Liver (tissue), 9 donors: ENCODE results near the gene GBGT1. TPM values are rescaled to one million over a fixed set of nuclear protein-coding genes. Genes with fewer than 3 reads are reported as not detected.

ENCODE experiments used
- DNase-seq: peaks from one replicate; pipeline ENCODE4 v3.0.0-alpha.2; 2017; ENCODE audit warnings: low spot score
- H3K27ac ChIP-seq, 2 donors: one replicate each; pipeline ENCODE4 v1.7.0; 2013; ENCODE audit warnings: inconsistent platforms in 2 of 2, low read length in 2 of 2, control low read depth in 1 of 2, low read depth in 1 of 2, mild to moderate bottlenecking in 1 of 2
- H3K27me3 ChIP-seq, 4 donors: one replicate each; pipeline versions ENCODE4 v1.6.1 to v1.7.0; 2013; ENCODE audit warnings: low read length in 3 of 4, inconsistent platforms in 1 of 4, mild to moderate bottlenecking in 1 of 4, moderate library complexity in 1 of 4; ENCODE audit not compliant: control insufficient read depth in 4 of 4, insufficient read depth in 4 of 4
- H3K36me3 ChIP-seq, 4 donors: one replicate each; pipeline versions ENCODE4 v1.6.1 to v1.7.0; 2013; ENCODE audit warnings: low read length in 3 of 4, mild to moderate bottlenecking in 3 of 4, low read depth in 1 of 4, moderate library complexity in 1 of 4; ENCODE audit not compliant: control insufficient read depth in 4 of 4, insufficient read depth in 3 of 4
- H3K4me1 ChIP-seq, 4 donors: one replicate each; pipeline versions ENCODE4 v1.6.1 to v1.7.0; 2013; ENCODE audit warnings: low read length in 3 of 4, mild to moderate bottlenecking in 3 of 4, moderate library complexity in 1 of 4; ENCODE audit not compliant: control insufficient read depth in 4 of 4, insufficient read depth in 4 of 4
- H3K4me3 ChIP-seq, 3 donors: one replicate each; pipeline versions ENCODE4 v1.6.1 to v1.7.0; 2013; ENCODE audit warnings: low read length in 3 of 3, control low read depth in 1 of 3, low read depth in 1 of 3, mild to moderate bottlenecking in 1 of 3
- H3K9ac ChIP-seq, 2 donors: one replicate each; pipeline ENCODE4 v1.7.0; 2013; ENCODE audit warnings: low read length in 2 of 2, mild to moderate bottlenecking in 2 of 2, moderate library complexity in 2 of 2, control low read depth in 1 of 2, low read depth in 1 of 2
- H3K9me3 ChIP-seq, 4 donors: one replicate each; pipeline versions ENCODE4 v1.6.1 to v1.7.0; 2013; ENCODE audit warnings: low read length in 3 of 4; ENCODE audit not compliant: control insufficient read depth in 4 of 4
- EGR1 ChIP-seq, 2 donors: IDR thresholded peaks; 2 replicates each; pipeline ENCODE4 v1.6.1; 2016 to 2018; ENCODE audit warnings: antibody characterized with exemption in 2 of 2, low read depth in 2 of 2
- FOXA1 ChIP-seq: IDR thresholded peaks from 2 replicates; pipeline ENCODE4 v1.6.1; 2016; ENCODE audit warnings: antibody characterized with exemption
- FOXA2 ChIP-seq: IDR thresholded peaks from 2 replicates; pipeline ENCODE4 v1.6.1; 2016; ENCODE audit warnings: antibody characterized with exemption
- GABPA ChIP-seq, 2 donors: IDR thresholded peaks in 1 of 2; conservative IDR thresholded peaks in 1 of 2; 2 replicates each; pipeline ENCODE4 v1.6.1; 2016; ENCODE audit warnings: antibody characterized with exemption in 2 of 2, mild to moderate bottlenecking in 1 of 2, moderate library complexity in 1 of 2
- HNF4A ChIP-seq, 2 donors: conservative IDR thresholded peaks; 2 replicates each; pipeline ENCODE4 v1.6.1; 2016; ENCODE audit warnings: antibody characterized with exemption in 2 of 2, mild to moderate bottlenecking in 2 of 2
- HNF4G ChIP-seq: IDR thresholded peaks from 2 replicates; pipeline ENCODE4 v1.6.1; 2016; ENCODE audit warnings: antibody characterized with exemption
- JUND ChIP-seq, 2 donors: IDR thresholded peaks; 2 replicates each; pipeline ENCODE4 v1.6.1; 2016; ENCODE audit warnings: antibody characterized with exemption in 2 of 2
- MAX ChIP-seq: IDR thresholded peaks from 2 replicates; pipeline ENCODE4 v1.6.1; 2016; ENCODE audit warnings: antibody characterized with exemption
- NR2F2 ChIP-seq: IDR thresholded peaks from 2 replicates; pipeline ENCODE4 v1.6.1; 2016; ENCODE audit warnings: antibody characterized with exemption
- RAD21 ChIP-seq, 2 donors: IDR thresholded peaks; 2 replicates each; pipeline ENCODE4 v1.6.1; 2016; ENCODE audit warnings: antibody characterized with exemption in 2 of 2, mild to moderate bottlenecking in 2 of 2
- RXRA ChIP-seq, 2 donors: IDR thresholded peaks; 2 replicates each; pipeline ENCODE4 v1.6.1; 2017 to 2018; ENCODE audit warnings: antibody characterized with exemption in 2 of 2, mild to moderate bottlenecking in 1 of 2
- SP1 ChIP-seq: IDR thresholded peaks from 2 replicates; pipeline ENCODE4 v1.6.1; 2018; ENCODE audit warnings: antibody characterized with exemption, mild to moderate bottlenecking
- TAF1 ChIP-seq: conservative IDR thresholded peaks from 2 replicates; pipeline ENCODE4 v1.6.1; 2016; ENCODE audit warnings: antibody characterized with exemption, mild to moderate bottlenecking
- YY1 ChIP-seq: IDR thresholded peaks from 2 replicates; pipeline ENCODE4 v1.6.1; 2016; ENCODE audit warnings: antibody characterized with exemption, mild to moderate bottlenecking
- WGBS: extraction: QIAGEN DNeasy Blood & Tissue Kit; methylation state at CpG from one replicate; pipeline ENCODE4 v1.1.7; 2013; 5-methylcytosine and 5-hydroxymethylcytosine counted together
- polyA plus RNA-seq, 2 donors: library from polyadenylated mRNA; stranded (reverse) in 1 of 2; unstranded in 1 of 2; fragments of 200-250 nt in 1 of 2; fragments of >200 nt in 1 of 2; fragmentation: Nextera tagmentation in 1 of 2; extraction: Ambion mirVana in 1 of 2; gene quantifications; one replicate each; pipeline versions ENCODE4 v1.2.1 to v1.2.3, GENCODE V29; 2013 to 2015
- total RNA-seq, 2 donors: library from RNA; depleted of rRNA; stranded (reverse); fragments of >200 nt; gene quantifications; one replicate each; pipeline ENCODE4 v1.2.3, GENCODE V29; 2014
- TF ChIP-seq, protein P1 (sequence below): IDR thresholded peaks from 2 replicates; pipeline ENCODE4 v1.6.1; 2016; ENCODE audit warnings: antibody characterized with exemption
- TF ChIP-seq, protein P2 (sequence below): IDR thresholded peaks from 2 replicates; pipeline ENCODE4 v1.6.1; 2016; ENCODE audit warnings: antibody characterized with exemption, mild to moderate bottlenecking
- TF ChIP-seq, protein P3 (sequence below): IDR thresholded peaks from 2 replicates; pipeline ENCODE4 v1.6.1; 2016; ENCODE audit warnings: antibody characterized with exemption
- TF ChIP-seq, protein P4 (sequence below): fragments of 150-350 bp; IDR thresholded peaks from 2 replicates; pipeline ENCODE4 v1.5.1; 2017; ENCODE audit warnings: improper control_type of control experiment, low read depth, low read length; ENCODE audit not compliant: missing input control
- donor health status: healthy.
- donor health status: healthy.
- donor health status: healthy.
- donor health status: healthy.
- donor health status: healthy.

Gene GBGT1
- total and polyA plus RNA-seq, 4 donors, result 0.33 to 25.7 (median 2.3) TPM

GRCh38 chr9:133141833-133142595 lies 21.7 kb downstream of the GBGT1 start:
- TF ChIP-seq, protein P1, sequence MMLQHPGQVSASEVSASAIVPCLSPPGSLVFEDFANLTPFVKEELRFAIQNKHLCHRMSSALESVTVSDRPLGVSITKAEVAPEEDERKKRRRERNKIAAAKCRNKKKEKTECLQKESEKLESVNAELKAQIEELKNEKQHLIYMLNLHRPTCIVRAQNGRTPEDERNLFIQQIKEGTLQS, result no peak
- TF ChIP-seq RXRA (IDR thresholded peaks at IDR 0.05), result no peak
- no peak for TF ChIP-seq RAD21 (IDR thresholded peaks at IDR 0.05)
- TF ChIP-seq HNF4A (conservative IDR thresholded peaks at IDR 0.05), result no peak
- TF ChIP-seq JUND (IDR thresholded peaks at IDR 0.05), result no peak
- no peak for TF ChIP-seq TAF1
- TF ChIP-seq EGR1 (IDR thresholded peaks at IDR 0.05; ENCODE audit: low read depth in 2 of 2), result no peak
- no peak for TF ChIP-seq FOXA2
- no peak for TF ChIP-seq HNF4G
- TF ChIP-seq, protein P2, sequence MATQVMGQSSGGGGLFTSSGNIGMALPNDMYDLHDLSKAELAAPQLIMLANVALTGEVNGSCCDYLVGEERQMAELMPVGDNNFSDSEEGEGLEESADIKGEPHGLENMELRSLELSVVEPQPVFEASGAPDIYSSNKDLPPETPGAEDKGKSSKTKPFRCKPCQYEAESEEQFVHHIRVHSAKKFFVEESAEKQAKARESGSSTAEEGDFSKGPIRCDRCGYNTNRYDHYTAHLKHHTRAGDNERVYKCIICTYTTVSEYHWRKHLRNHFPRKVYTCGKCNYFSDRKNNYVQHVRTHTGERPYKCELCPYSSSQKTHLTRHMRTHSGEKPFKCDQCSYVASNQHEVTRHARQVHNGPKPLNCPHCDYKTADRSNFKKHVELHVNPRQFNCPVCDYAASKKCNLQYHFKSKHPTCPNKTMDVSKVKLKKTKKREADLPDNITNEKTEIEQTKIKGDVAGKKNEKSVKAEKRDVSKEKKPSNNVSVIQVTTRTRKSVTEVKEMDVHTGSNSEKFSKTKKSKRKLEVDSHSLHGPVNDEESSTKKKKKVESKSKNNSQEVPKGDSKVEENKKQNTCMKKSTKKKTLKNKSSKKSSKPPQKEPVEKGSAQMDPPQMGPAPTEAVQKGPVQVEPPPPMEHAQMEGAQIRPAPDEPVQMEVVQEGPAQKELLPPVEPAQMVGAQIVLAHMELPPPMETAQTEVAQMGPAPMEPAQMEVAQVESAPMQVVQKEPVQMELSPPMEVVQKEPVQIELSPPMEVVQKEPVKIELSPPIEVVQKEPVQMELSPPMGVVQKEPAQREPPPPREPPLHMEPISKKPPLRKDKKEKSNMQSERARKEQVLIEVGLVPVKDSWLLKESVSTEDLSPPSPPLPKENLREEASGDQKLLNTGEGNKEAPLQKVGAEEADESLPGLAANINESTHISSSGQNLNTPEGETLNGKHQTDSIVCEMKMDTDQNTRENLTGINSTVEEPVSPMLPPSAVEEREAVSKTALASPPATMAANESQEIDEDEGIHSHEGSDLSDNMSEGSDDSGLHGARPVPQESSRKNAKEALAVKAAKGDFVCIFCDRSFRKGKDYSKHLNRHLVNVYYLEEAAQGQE, result no peak
- TF ChIP-seq MAX, result no peak
- TF ChIP-seq YY1, result no peak
- no peak for TF ChIP-seq NR2F2
- no peak for TF ChIP-seq SP1
- no peak for TF ChIP-seq GABPA (IDR thresholded peaks at IDR 0.05 in 1 of 2, conservative IDR thresholded peaks at IDR 0.05 in 1 of 2)
- TF ChIP-seq, protein P3, sequence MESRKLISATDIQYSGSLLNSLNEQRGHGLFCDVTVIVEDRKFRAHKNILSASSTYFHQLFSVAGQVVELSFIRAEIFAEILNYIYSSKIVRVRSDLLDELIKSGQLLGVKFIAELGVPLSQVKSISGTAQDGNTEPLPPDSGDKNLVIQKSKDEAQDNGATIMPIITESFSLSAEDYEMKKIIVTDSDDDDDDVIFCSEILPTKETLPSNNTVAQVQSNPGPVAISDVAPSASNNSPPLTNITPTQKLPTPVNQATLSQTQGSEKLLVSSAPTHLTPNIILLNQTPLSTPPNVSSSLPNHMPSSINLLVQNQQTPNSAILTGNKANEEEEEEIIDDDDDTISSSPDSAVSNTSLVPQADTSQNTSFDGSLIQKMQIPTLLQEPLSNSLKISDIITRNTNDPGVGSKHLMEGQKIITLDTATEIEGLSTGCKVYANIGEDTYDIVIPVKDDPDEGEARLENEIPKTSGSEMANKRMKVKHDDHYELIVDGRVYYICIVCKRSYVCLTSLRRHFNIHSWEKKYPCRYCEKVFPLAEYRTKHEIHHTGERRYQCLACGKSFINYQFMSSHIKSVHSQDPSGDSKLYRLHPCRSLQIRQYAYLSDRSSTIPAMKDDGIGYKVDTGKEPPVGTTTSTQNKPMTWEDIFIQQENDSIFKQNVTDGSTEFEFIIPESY, result no peak
- TF ChIP-seq FOXA1, result no peak
- TF ChIP-seq, protein P4, sequence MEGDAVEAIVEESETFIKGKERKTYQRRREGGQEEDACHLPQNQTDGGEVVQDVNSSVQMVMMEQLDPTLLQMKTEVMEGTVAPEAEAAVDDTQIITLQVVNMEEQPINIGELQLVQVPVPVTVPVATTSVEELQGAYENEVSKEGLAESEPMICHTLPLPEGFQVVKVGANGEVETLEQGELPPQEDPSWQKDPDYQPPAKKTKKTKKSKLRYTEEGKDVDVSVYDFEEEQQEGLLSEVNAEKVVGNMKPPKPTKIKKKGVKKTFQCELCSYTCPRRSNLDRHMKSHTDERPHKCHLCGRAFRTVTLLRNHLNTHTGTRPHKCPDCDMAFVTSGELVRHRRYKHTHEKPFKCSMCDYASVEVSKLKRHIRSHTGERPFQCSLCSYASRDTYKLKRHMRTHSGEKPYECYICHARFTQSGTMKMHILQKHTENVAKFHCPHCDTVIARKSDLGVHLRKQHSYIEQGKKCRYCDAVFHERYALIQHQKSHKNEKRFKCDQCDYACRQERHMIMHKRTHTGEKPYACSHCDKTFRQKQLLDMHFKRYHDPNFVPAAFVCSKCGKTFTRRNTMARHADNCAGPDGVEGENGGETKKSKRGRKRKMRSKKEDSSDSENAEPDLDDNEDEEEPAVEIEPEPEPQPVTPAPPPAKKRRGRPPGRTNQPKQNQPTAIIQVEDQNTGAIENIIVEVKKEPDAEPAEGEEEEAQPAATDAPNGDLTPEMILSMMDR, result no peak
- Histone ChIP-seq H3K27ac (no peak overlapping the region), H3K9me3 (no peaks in the 10 kb centered on the region), H3K9ac (no peak overlapping the region), H3K27me3 (no peaks in the 10 kb centered on the region), H3K4me3 (no peak overlapping the region), H3K36me3 (no peaks in the 10 kb centered on the region), H3K4me1 (peaks cover 5 to 28% (median 10%) of the 10 kb centered on the region in 4 donors)
- WGBS, result 66% methylated on average over 16 of the region's 16 CpGs
- DNase-seq, result no peak
